ENCODE measurements around the gene CACNA1D.

GRCh38 chr3:53501178-53501577 lies 6.8 kb downstream of the CACNA1D start:
- TF ChIP-seq CTCF (IDR thresholded peaks at IDR 0.05) (no peak), POLR2AphosphoS5 (IDR thresholded peaks at IDR 0.05) (no peak)
